Measurements from ENCODE around the gene TPCN2.
A peak's percentile ranks its signal among the peaks of the same experiment; 100 is the strongest.

Gene TPCN2

GRCh38 chr11:69006816-69007215, 41.9 kb upstream of the TPCN2 start:
- no peaks in the 10 kb centered on the region for H3K4me1 Mint-ChIP-seq
- H3K27me3 Mint-ChIP-seq: peaks cover 14% of the 10 kb centered on the region
- H3K36me3 Mint-ChIP-seq: no peaks in the 10 kb centered on the region
- no peak overlapping the region for H3K27ac Mint-ChIP-seq
- no peak overlapping the region for H3K4me3 Mint-ChIP-seq
- no peaks in the 10 kb centered on the region for H3K9me3 Mint-ChIP-seq

- Mint-ChIP-seq H3K4me1 (no peaks in the 10 kb centered on the region), H3K9me3 (no peaks in the 10 kb centered on the region), H3K4me3 (no peak overlapping the region), H3K36me3 (no peaks in the 10 kb centered on the region), H3K27ac (no peak overlapping the region), H3K27me3 (peaks cover 18% of the 10 kb centered on the region)
Measured at GRCh38 chr11:69007975-69008381, 40.8 kb upstream of the TPCN2 start.

GRCh38 chr11:69008737-69009440, 39.8 kb upstream of the TPCN2 start:
- no peaks in the 10 kb centered on the region for H3K36me3 Mint-ChIP-seq
- peaks cover 21% of the 10 kb centered on the region for H3K27me3 Mint-ChIP-seq
- H3K4me3 Mint-ChIP-seq: no peak overlapping the region
- H3K27ac Mint-ChIP-seq: no peak overlapping the region
- no peaks in the 10 kb centered on the region for H3K4me1 Mint-ChIP-seq
- no peaks in the 10 kb centered on the region for H3K9me3 Mint-ChIP-seq

- Mint-ChIP-seq H3K27ac (no peak overlapping the region), H3K36me3 (no peaks in the 10 kb centered on the region), H3K9me3 (no peaks in the 10 kb centered on the region), H3K4me1 (no peaks in the 10 kb centered on the region), H3K27me3 (peaks cover 21% of the 10 kb centered on the region), H3K4me3 (no peak overlapping the region)
Measured at GRCh38 chr11:69009441-69010211, 39.1 kb upstream of the TPCN2 start.

- Mint-ChIP-seq H3K4me3 (no peak overlapping the region), H3K36me3 (no peaks in the 10 kb centered on the region), H3K4me1 (no peaks in the 10 kb centered on the region), H3K27me3 (peaks cover 20% of the 10 kb centered on the region), H3K27ac (no peak overlapping the region), H3K9me3 (no peaks in the 10 kb centered on the region)
Measured at GRCh38 chr11:69010361-69010891, 38.3 kb upstream of the TPCN2 start.

GRCh38 chr11:69010964-69011623, 37.6 kb upstream of the TPCN2 start:
- peaks cover 18% of the 10 kb centered on the region for H3K27me3 Mint-ChIP-seq
- no peaks in the 10 kb centered on the region for H3K4me1 Mint-ChIP-seq
- no peak overlapping the region for H3K4me3 Mint-ChIP-seq
- H3K27ac Mint-ChIP-seq: no peak overlapping the region
- H3K36me3 Mint-ChIP-seq: no peaks in the 10 kb centered on the region
- H3K9me3 Mint-ChIP-seq: no peaks in the 10 kb centered on the region

- no peak overlapping the region for H3K27ac Mint-ChIP-seq
- H3K4me3 Mint-ChIP-seq: peak overlapping the region; percentile 30
- H3K9me3 Mint-ChIP-seq: no peaks in the 10 kb centered on the region
- H3K27me3 Mint-ChIP-seq: peaks cover 18% of the 10 kb centered on the region
- no peaks in the 10 kb centered on the region for H3K36me3 Mint-ChIP-seq
- H3K4me1 Mint-ChIP-seq: no peaks in the 10 kb centered on the region
Measured at GRCh38 chr11:69011624-69012091, 37.1 kb upstream of the TPCN2 start.

- Mint-ChIP-seq H3K4me1 (no peaks in the 10 kb centered on the region), H3K4me3 (no peak overlapping the region), H3K27ac (no peak overlapping the region), H3K36me3 (no peaks in the 10 kb centered on the region), H3K27me3 (peaks cover 18% of the 10 kb centered on the region), H3K9me3 (no peaks in the 10 kb centered on the region)
Measured at GRCh38 chr11:69012092-69013008, 36.4 kb upstream of the TPCN2 start.

- Mint-ChIP-seq H3K4me1 (no peaks in the 10 kb centered on the region), H3K36me3 (no peaks in the 10 kb centered on the region), H3K9me3 (no peaks in the 10 kb centered on the region), H3K27ac (no peak within 1 kb of the TSS), H3K27me3 (peaks cover 18% of the 10 kb centered on the region), H3K4me3 (no peak within 1 kb of the TSS)
Measured at GRCh38 chr11:69013009-69013951, 35.5 kb upstream of the TPCN2 start, which contains the start of gene MRGPRF. Gene MRGPRF (minus strand): TSS chr11:69013246. CDS start chr11:69009901, 3,345 bp downstream.

GRCh38 chr11:69014084-69014851, 34.5 kb upstream of the TPCN2 start:
- Mint-ChIP-seq H3K27ac (no peak overlapping the region), H3K36me3 (no peaks in the 10 kb centered on the region), H3K9me3 (no peaks in the 10 kb centered on the region), H3K27me3 (peaks cover 16% of the 10 kb centered on the region), H3K4me1 (no peaks in the 10 kb centered on the region), H3K4me3 (no peak overlapping the region)

- Mint-ChIP-seq H3K27me3 (peaks cover 13% of the 10 kb centered on the region), H3K27ac (no peak overlapping the region), H3K36me3 (no peaks in the 10 kb centered on the region), H3K4me1 (no peaks in the 10 kb centered on the region), H3K9me3 (no peaks in the 10 kb centered on the region), H3K4me3 (no peak overlapping the region)
Measured at GRCh38 chr11:69014898-69015549, 33.7 kb upstream of the TPCN2 start.

- Mint-ChIP-seq H3K36me3 (no peaks in the 10 kb centered on the region), H3K4me3 (no peak overlapping the region), H3K27ac (no peak overlapping the region), H3K27me3 (peaks cover 2% of the 10 kb centered on the region), H3K9me3 (no peaks in the 10 kb centered on the region), H3K4me1 (no peaks in the 10 kb centered on the region)
Measured at GRCh38 chr11:69017951-69018350, 30.8 kb upstream of the TPCN2 start.

- H3K36me3 Mint-ChIP-seq: no peaks in the 10 kb centered on the region
- no peak overlapping the region for H3K4me3 Mint-ChIP-seq
- no peak overlapping the region for H3K27ac Mint-ChIP-seq
- no peaks in the 10 kb centered on the region for H3K9me3 Mint-ChIP-seq
- H3K4me1 Mint-ChIP-seq: no peaks in the 10 kb centered on the region
- no peaks in the 10 kb centered on the region for H3K27me3 Mint-ChIP-seq
Measured at GRCh38 chr11:69018924-69019323, 29.8 kb upstream of the TPCN2 start.

Measured in activated naive CD4-positive, alpha-beta T cell treated with anti-CD3 and anti-CD28 coated beads, Interleukin-2, amount 50 U/mL, for 24 hours (primary cell).